SK-MEL-5 (cell line): ENCODE measurements around the gene ZNF26. TPM values are rescaled to one million over a fixed set of nuclear protein-coding genes. Genes with fewer than 3 reads are reported as not detected.
"Not testable (repeated sequence)": the region's sequence is repeated elsewhere in the genome, so short reads cannot be mapped to it uniquely, and the experiment has no call there.

Experiments
- DNase-seq: peaks from one replicate; pipeline ENCODE4 v3.0.0-alpha.2; 2016; ENCODE audit warnings: low read depth, low spot score
- in situ Hi-C: cut with HindIII; loops from 2 replicates; pipeline ENCODE4 v1.10.0; 2016; ENCODE audit warnings: low sequenced_read_pairs, high pct_unique_total_duplicates, low pct_unique_long_range_greater_than_20kb
- total RNA-seq: library from RNA; depleted of rRNA; stranded (reverse); fragments of >200 nt; shearing (Covaris generic); gene quantifications from 2 replicates; pipeline ENCODE4 v1.2.3, GENCODE V29; 2014

The ZNF26 gene
- total RNA-seq, 1 experiment from 2014 or later = 9.7 TPM

GRCh38 chr12:132953163-132953425, 33.1 kb upstream of the ZNF26 start:
- in situ Hi-C loops = no loop called here
- no peak for DNase-seq

- no peak for DNase-seq
- in situ Hi-C loops = no loop called here
Observed at GRCh38 chr12:132953771-132954170, 32.4 kb upstream of the ZNF26 start.

GRCh38 chr12:132954471-132955048, 31.6 kb upstream of the ZNF26 start:
- in situ Hi-C loops = no loop called here
- no peak for DNase-seq

- DNase-seq = peak; percentile 23
- in situ Hi-C loops = no loop called here
Observed at GRCh38 chr12:132955094-132956010, 30.8 kb upstream of the ZNF26 start.

GRCh38 chr12:132956011-132956788, 30.0 kb upstream of the ZNF26 start, which contains the start of gene ZNF605:
Gene ZNF605 (minus strand): TSS chr12:132956306. CDS start chr12:132945635, 10,671 bp downstream.
- peak; percentile 90 for DNase-seq
- in situ Hi-C loops = no loop called here

- in situ Hi-C loops, DNase-seq: not testable (repeated sequence)
Observed at GRCh38 chr12:132961790-132962189, 24.4 kb upstream of the ZNF26 start.

- peak; percentile 18 for DNase-seq
- in situ Hi-C loops = not testable (repeated sequence)
Observed at GRCh38 chr12:132963947-132964346, 22.2 kb upstream of the ZNF26 start.

GRCh38 chr12:132965796-132966195, 20.4 kb upstream of the ZNF26 start:
- no peak for DNase-seq
- in situ Hi-C loops = no loop called here

- DNase-seq = no peak
- in situ Hi-C loops = no loop called here
Observed at GRCh38 chr12:132966676-132967415, 19.3 kb upstream of the ZNF26 start.

GRCh38 chr12:132967736-132968135, 18.4 kb upstream of the ZNF26 start:
- no peak for DNase-seq
- in situ Hi-C loops = no loop called here

GRCh38 chr12:132972374-132972773, 13.8 kb upstream of the ZNF26 start:
- in situ Hi-C loops = no loop called here

GRCh38 chr12:132976870-132977269, 9.3 kb upstream of the ZNF26 start:
- DNase-seq = peak; percentile 58
- in situ Hi-C loops = not testable (repeated sequence)

More at GRCh38 chr12:132972374-132972773, 13.8 kb upstream of the ZNF26 start:
- no peak for DNase-seq

- in situ Hi-C loops = no loop called here
- no peak for DNase-seq
Observed at GRCh38 chr12:132986885-132987225, 688 bp downstream of the ZNF26 start.

- DNase-seq = no peak
Observed at GRCh38 chr12:132998741-132999140, 12.6 kb downstream of the ZNF26 start.

GRCh38 chr12:133010657-133011297, 24.6 kb downstream of the ZNF26 start:
- DNase-seq = no peak

More at GRCh38 chr12:132998741-132999140, 12.6 kb downstream of the ZNF26 start:
- in situ Hi-C loops = no loop called here

GRCh38 chr12:133023566-133023965, 37.4 kb downstream of the ZNF26 start:
- no peak for DNase-seq
- in situ Hi-C loops = no loop called here

More at GRCh38 chr12:133010657-133011297, 24.6 kb downstream of the ZNF26 start:
- in situ Hi-C loops = no loop called here

GRCh38 chr12:133026996-133027395, 40.8 kb downstream of the ZNF26 start:
- in situ Hi-C loops = no loop called here
- no peak for DNase-seq
